ENCODE measurements around the gene ADAM29.
"Not testable (repeated sequence)": the region's sequence is repeated elsewhere in the genome, so short reads cannot be mapped to it uniquely, and the experiment has no call there.

The ADAM29 gene

DNA sequence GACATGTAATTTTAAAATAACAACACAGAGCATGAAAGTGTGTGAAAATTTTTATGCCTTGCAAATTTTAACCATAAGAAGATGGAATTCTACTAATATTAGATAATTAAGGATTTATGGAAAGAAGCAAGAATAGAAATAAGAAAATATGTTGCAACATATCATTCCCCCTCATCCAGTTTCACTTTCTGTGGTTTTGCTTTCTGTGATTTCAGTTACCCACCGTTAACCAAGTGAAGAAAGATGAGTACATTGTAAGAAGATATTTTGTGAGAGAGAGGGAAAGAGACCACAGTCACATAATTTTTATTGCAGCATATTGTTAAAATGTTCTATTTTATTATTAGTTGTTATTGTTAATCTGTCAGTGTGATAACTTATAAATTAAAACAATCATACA lies 77.9 kb downstream of the ADAM29 start:
- H3K27me3 Mint-ChIP-seq = no peaks in the 10 kb centered on the region
- no peaks in the 10 kb centered on the region for H3K36me3 Mint-ChIP-seq (ENCODE audit: low read depth)
- H3K4me3 Mint-ChIP-seq = no peak overlapping the region
- H3K4me1 Mint-ChIP-seq = no peaks in the 10 kb centered on the region
- DNase-seq (no peak), ATAC-seq (no peak)
- peaks cover 5% of the 10 kb centered on the region for H3K9me3 Mint-ChIP-seq
- H3K27ac Mint-ChIP-seq = no peak overlapping the region

DNA sequence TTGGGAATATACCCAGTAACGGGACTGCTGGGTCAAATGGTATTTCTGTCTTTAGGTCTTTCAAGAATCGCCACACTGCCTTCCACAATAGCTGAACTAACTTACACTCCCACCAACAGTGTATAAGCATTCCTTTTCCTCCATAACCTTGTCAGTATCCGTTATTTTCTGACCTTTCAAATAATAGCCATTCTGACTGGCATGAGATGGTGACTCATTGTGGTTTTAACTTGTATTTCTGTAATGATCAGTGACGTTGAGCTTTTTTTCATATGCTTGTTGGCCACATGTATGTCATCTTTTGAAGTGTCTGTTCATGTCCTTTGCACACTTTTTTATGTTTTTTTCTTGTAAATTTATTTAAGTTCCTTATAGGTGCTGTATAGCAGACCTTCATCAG lies 81.2 kb downstream of the ADAM29 start:
- H3K9me3 Mint-ChIP-seq = peaks cover 5% of the 10 kb centered on the region
- H3K36me3 Mint-ChIP-seq (ENCODE audit: low read depth) = no peaks in the 10 kb centered on the region
- ATAC-seq (no peak), DNase-seq (no peak)
- no peaks in the 10 kb centered on the region for H3K4me1 Mint-ChIP-seq
- no peak overlapping the region for H3K4me3 Mint-ChIP-seq
- H3K27me3 Mint-ChIP-seq = no peaks in the 10 kb centered on the region
- H3K27ac Mint-ChIP-seq = no peak overlapping the region

DNA sequence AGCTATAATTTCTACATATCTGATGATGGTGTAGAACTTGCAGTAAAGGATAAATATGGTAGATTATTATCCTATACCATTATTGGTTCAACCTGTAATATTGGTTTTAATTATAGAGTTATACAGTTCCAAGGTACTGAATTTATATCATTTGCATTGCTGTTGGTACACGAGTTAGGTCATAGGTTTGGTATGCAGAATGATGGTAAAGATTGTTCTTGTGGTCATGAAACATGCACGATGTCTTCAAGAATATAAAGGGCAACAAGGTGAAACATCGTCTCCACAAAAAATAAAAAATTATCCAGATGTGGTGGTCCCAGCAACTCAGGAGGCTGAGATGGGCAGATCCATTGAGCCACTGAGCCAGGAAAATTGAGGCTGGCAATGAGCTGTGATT lies 99.6 kb downstream of the ADAM29 start:
- Mint-ChIP-seq H3K36me3 (ENCODE audit: low read depth) (no peaks in the 10 kb centered on the region), H3K9me3 (peaks cover 4% of the 10 kb centered on the region), H3K27ac (no peak overlapping the region), H3K4me1 (no peaks in the 10 kb centered on the region), H3K27me3 (no peaks in the 10 kb centered on the region), H3K4me3 (no peak overlapping the region)
- DNase-seq (no peak), ATAC-seq (no peak)

- H3K9me3 Mint-ChIP-seq; ATAC-seq; H3K36me3 Mint-ChIP-seq (ENCODE audit: low read depth); DNase-seq; H3K4me3 Mint-ChIP-seq; H3K27ac Mint-ChIP-seq; H3K4me1 Mint-ChIP-seq; H3K27me3 Mint-ChIP-seq: not testable (repeated sequence)
Measured at GRCh38 chr4:175019447-175019846, 101.3 kb downstream of the ADAM29 start.
